ENCODE measurements around the gene CSNK1E. TPM values are rescaled to one million over a fixed set of nuclear protein-coding genes. Genes with fewer than 3 reads are reported as not detected.

CSNK1E gene
- total and polyA plus RNA-seq, 10 of the 15 experiments (the other 5 are each of a cell fraction or from before 2014, with no cell fraction given) = 5.9 to 107 (median 64.9) TPM

GRCh38 chr22:38259370-38259769 is 57.9 kb downstream of the CSNK1E start:
- Histone ChIP-seq H3K27ac (ENCODE audit: control insufficient read depth, insufficient read depth) (no peak overlapping the region), H3K27me3 (replicated peaks in 1 of 2; ENCODE audit: control insufficient read depth in 2 of 2, insufficient read depth in 2 of 2, low read length in 1 of 2) (no peaks in the 10 kb centered on the region), H3K4me1 (ENCODE audit: control insufficient read depth, insufficient read depth, low read length) (peaks cover 32% of the 10 kb centered on the region), H3K36me3 (ENCODE audit: control insufficient read depth in 2 of 2, insufficient read depth in 2 of 2, low read length in 1 of 2) (no peaks in the 10 kb centered on the region), H3K9ac (ENCODE audit: control insufficient read depth, insufficient read depth, low read length) (no peak overlapping the region), H2AFZ (ENCODE audit: control insufficient read depth, low read depth, low read length) (no peak overlapping the region), H4K20me1 (ENCODE audit: control insufficient read depth, insufficient read depth) (no peaks in the 10 kb centered on the region), H3K9me3 (replicated peaks; ENCODE audit: control insufficient read depth, insufficient read depth, low read length) (no peaks in the 10 kb centered on the region), H3K4me2 (ENCODE audit: control insufficient read depth, insufficient read depth) (no peak overlapping the region), H3K79me2 (ENCODE audit: control insufficient read depth, insufficient read depth, low read length) (peaks cover 4% of the 10 kb centered on the region), H3K4me3 (no peak overlapping the region)
- SMC1A ChIA-PET (ENCODE audit: uncharacterized antibody, unreplicated experiment) = interaction anchor here (1.0 to 1.6 kb wide), 2 partner anchors 11 to 145 kb away, joined by 3 to 4 read pairs; no protein-coding TSS in a partner anchor
- DNase-seq (ENCODE audit: low read depth, low spot score) = no peak
- RAD21 ChIA-PET (ENCODE audit: unreplicated experiment) = interaction anchor here (2.4 kb wide), 1 partner anchor 81 kb away, joined by 9 read pairs; no protein-coding TSS in a partner anchor
- 95% methylated on average over 8 of the region's 8 CpGs for WGBS (ENCODE audit: insufficient coverage, insufficient replicate concordance, low lambda C conversion rate, missing lambda C conversion rate)
- CTCF ChIA-PET = interaction anchor here (1.8 kb wide), 1 partner anchor 11 kb away, joined by 4 read pairs; no protein-coding TSS in a partner anchor
- intact Hi-C loops (cut with micrococcal nuclease; ENCODE audit: unreplicated experiment) = no loop called here
- no TSS peak for BruUV-seq (replicated peaks)
- in situ Hi-C loops (cut with MboI) = no loop called here
- FAIRE-seq = no peak
- TF ChIP-seq HCFC1 (IDR thresholded peaks at IDR 0.05; ENCODE audit: low read length) (no peak), ETV6 (conservative IDR thresholded peaks at IDR 0.05 in 1 of 2, IDR thresholded peaks at IDR 0.05 in 1 of 2; ENCODE audit: borderline replicate concordance in 1 of 2, low read depth in 1 of 2) (no peak), FOS (IDR thresholded peaks at IDR 0.05; ENCODE audit: borderline replicate concordance, extremely low read depth, insufficient read length) (no peak), NKRF (conservative IDR thresholded peaks at IDR 0.05) (no peak), CUX1 (IDR thresholded peaks at IDR 0.05; ENCODE audit: insufficient replicate concordance, low read depth, low read length) (no peak), IKZF1 (conservative IDR thresholded peaks at IDR 0.05) (no peak), IRF5 (IDR thresholded peaks at IDR 0.05; ENCODE audit: borderline replicate concordance) (no peak), BACH1 (IDR thresholded peaks at IDR 0.05; ENCODE audit: borderline replicate concordance) (no peak), ZNF24 (IDR thresholded peaks at IDR 0.05) (no peak), TAF1 (IDR thresholded peaks at IDR 0.05; ENCODE audit: borderline replicate concordance, low read depth, low read length) (no peak), RBBP5 (conservative IDR thresholded peaks at IDR 0.05) (no peak)
- POLR2A ChIA-PET = no interaction called here
- ATAC-seq = no peak
